HG02981 (cell line): Measurements from ENCODE around the gene PFKL.
"Not testable (repeated sequence)": the region's sequence is repeated elsewhere in the genome, so short reads cannot be mapped to it uniquely, and the experiment has no call there.

Source experiments
- ATAC-seq: cut with Tn5 transposase; IDR thresholded peaks from one replicate; pipeline ENCODE4 v1.9.1; 2021; ENCODE audit warnings: mild to moderate bottlenecking, moderate library complexity; ENCODE audit not compliant: unreplicated experiment

The PFKL gene

DNA sequence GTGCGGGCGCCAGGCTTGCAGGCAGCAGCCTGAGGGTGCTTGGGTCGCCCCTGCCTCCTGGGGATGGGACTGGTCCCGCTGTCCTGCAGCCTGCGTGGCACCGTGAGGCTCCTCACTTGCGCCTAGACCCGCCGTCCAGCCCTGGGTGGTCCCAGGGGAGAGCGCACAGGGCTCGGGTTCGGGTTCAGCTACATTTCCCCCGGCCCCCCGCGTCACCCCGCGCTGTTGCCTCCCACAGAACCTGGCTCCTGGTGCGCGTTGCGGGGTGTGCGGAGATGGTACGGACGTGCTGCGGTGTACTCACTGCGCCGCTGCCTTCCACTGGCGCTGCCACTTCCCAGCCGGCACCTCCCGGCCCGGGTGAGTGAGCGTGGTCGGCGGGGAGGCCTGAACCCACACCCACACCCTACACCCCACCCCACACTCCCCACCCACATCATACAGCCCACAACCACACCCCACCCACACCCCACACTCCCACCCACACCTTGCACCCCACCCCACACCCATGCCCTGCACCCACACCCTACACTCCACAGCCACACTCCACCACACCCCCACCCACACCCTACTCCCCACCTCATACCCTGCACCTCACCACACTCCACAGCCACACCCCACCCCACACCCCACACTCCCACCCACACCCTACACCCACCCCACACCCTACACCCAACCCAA is 6.2 kb upstream of the PFKL start:
- no peak for ATAC-seq

DNA sequence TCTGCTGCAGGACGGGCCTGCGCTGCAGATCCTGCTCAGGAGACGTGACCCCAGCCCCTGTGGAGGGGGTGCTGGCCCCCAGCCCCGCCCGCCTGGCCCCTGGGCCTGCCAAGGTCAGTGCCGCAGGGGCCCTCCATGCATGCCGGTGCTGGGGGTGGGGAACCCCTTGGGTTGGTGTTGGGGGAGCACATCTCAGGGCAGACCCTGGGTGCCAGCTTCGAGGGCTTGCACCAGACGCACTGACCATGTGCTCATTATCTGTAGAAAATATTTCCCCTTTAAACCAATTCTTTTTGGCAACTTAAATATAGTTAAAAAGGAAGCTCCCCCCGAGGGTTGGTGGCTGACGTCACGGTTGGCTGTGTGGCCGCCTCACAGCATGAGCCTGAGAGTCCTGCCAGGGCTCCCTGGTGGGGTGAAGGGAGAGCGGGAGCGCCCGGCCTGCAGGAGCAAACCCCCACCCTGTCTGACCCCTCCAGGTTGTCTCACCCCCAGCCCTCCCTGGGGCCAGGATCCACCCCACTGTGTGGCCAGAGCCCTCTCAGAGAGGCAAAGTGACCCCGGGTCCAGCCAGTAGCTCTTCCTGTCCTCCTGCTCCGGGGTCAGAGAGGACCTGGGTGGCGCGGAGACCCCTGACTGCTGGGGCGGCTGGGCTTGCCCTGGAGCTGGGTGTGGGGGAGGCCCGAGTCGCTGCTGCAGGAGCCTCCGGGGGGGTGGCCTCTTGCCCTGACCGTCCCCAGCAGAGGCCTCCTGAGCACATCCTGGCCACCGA is 5.3 kb upstream of the PFKL start:
- no peak for ATAC-seq

GRCh38 chr21:44295163-44295573 is 4.7 kb upstream of the PFKL start:
- ATAC-seq, result no peak

DNA sequence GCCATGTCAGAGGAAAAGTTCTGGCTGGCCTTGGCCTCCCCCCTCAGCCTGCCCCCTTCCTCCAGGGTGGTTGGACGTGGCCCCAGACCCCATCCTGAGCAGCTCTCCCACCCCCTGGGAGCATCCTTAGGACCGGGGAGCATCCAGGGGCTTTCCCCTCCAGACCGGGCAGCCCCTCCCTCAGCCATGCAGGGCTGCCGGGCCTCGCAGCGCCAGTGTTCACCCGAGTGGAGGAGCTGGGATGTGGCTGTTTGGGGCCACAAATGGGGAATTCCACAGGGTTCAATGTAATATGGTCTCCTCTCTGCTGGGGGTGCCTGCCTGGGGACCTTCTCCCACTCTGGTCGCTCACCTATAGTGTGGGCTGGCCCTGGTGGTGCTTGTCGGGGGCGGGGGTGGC is 4.2 kb upstream of the PFKL start:
- no peak for ATAC-seq

DNA sequence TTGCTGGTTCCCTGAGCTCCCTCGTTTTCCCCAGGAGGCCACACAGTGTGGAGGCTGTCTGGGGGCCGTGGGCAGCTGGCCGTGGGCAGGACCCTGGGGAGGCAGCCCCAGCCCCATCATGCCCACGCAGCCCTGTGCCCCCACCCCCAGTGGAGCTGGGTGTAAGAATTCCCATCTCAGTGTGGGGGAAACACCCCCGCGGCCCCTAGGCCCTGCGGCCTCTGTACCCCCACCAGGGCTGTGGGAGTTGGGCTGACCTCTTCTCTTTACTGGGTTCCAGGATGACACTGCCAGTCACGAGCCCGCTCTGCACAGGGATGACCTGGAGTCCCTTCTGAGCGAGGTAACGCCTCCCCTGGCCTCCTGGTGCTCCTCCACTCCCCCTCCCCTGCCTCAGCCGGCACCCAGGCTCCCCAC is 3.7 kb upstream of the PFKL start:
- no peak for ATAC-seq

- ATAC-seq, result no peak
These were observed 2.9 kb upstream of the PFKL start for GRCh38 chr21:44296916-44297315.

- ATAC-seq, result no peak
These were observed 2.1 kb upstream of the PFKL start for GRCh38 chr21:44297525-44298290.

DNA sequence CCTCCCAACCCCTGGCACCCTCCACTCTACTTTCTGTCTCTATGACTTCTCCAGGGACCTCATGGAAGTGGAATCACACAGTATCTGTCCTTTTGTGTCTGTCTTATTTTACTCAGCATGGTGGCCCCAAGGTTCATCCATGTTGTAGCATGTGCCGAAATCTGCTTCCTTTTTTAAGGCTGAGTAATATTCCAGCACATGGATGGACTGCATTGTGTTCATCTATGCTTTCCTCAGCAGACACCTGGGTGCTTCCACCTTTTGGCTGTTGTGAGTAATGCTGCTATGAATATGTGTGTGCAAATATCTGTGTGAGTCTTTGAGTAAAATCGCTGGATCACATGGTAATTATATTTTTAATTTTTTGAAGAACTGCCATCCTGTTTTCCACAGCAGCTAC is 1.6 kb upstream of the PFKL start:
- no peak for ATAC-seq

DNA sequence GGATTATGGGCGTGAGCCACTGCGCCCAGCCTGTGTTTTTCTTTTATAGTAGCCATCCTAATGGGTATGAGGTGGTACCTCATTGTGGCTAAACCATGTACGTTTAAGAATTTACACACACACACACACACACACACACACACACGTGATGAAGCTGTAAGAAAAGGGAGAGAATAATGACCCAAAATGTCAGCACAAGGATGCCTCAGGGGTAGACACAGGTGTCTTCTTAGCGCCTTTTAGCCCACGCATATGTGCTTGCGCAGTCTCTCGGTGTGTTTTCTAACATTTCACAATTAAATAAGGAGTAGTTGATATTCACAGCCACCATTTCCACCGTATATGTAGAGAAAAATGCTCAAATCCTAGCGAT is 782 bp upstream of the PFKL start:
- ATAC-seq, result peak; percentile 1

GRCh38 chr21:44300262-44300959 is 558 bp downstream of the PFKL start:
- ATAC-seq, result peak; percentile 25

- ATAC-seq, result no peak
These were observed 1.3 kb downstream of the PFKL start for GRCh38 chr21:44301141-44301540.

DNA sequence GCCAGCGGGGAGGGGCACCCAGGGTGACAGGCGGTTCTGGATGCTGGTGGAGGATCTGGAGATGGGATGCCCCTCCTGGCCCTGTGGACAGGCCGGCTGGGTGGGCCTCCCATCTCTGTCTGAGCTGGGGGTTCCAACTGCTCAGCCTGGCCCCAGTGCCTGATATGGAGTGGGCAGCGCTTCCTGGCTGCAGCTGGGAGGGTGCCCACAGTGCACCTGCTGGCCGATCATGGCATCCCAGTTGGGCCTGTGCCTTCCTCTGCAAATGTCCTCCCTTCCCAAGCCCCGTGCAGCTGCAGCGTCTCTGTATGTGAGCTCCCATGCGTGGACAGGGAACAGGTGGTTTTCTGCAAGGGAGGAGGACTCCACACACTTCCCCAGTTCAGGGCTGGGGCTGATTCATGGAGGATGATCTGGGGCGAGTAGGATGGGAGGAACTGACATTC is 2.1 kb downstream of the PFKL start:
- no peak for ATAC-seq

DNA sequence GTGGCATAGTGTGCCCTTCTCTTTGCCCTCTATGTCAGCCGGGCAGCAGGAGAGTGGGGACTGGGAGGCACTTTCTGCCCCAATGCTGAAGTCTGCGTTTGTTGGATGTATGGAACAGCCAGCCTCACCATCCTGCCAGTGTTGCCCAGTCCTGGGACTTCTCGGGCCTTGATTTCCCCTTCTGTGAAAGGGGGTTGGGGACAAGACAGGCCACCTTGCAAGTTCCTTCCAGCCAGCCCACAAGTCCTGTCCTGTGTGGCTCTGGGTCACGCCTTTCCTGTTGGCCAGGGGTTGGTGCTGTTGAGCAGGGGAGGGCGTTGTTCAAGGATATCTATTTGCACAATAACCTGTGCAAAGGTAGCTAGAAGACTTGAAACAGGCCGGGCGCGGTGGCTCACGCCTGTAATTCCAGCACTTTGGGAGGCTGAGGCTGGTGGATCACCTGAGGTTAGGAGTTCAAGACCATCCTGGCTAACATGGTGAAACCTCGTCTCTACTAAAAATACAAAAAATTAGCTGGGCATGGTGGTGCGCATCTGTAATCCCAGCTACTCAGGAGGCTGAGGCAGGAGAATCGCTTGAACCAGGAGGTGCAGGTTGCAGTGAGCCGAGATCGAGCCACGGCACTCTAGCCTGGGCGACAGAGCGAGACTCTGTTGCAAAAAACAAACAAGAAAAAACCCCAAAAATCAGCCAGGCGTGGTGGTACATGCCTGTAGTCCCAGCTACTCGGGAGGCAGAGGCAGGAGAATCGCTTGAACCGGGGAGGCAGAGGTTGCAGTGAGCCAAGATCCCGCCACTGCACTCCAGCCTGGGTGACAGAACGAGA is 2.9 kb downstream of the PFKL start:
- ATAC-seq, result not testable (repeated sequence)

GRCh38 chr21:44303490-44303981 is 3.7 kb downstream of the PFKL start:
- no peak for ATAC-seq

DNA sequence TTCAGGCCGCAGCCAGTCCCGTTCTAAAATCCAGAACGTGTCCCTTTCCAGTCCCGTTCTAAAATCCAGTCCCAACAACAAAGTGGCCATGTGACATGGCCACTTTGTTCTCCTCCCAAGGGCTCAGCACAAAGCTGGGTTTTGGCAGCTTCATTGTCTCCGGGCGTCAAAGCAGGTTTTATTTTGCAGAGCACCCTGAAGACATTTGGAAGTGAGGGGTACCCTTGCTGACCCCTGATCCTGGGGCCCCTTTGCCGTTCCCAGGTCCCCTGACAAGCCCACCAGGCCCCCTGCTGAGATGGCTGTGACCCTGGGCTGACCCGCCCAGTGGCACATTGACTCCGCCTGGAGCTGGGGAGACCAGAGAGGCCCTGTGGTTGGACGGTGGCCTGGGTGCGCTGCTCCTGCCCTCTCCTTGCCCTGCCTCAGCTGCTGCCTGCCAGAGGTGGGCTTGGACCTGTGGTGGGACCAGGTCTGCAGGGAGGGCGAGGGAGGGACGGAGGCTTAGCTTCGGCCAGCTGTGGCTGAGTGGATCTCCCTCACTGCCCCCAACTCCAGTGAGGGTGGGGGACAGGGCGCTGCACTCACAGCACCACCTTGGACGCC is 4.3 kb downstream of the PFKL start:
- ATAC-seq, result no peak

DNA sequence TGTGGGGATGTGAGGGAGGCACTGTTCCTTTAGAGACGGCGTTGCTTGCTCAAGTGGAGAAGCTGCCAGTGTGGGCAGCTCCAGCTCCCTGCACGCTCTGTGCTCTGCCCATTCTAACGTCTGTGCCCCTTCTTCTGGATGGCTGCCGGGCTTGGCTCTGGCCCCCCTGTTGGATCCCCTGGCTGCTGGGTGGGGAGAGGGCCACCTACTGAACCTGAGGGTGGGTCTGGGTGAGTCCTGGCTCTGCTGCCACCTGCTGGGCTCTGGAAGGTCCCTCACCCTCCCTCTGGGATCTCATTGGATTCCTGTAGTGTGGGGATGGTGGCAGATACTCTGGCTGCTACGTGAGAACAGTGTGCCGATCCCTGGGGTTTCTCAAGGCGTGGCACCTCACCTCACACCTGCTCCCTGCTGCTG is 5.0 kb downstream of the PFKL start:
- no peak for ATAC-seq

- ATAC-seq, result no peak
These were observed 5.8 kb downstream of the PFKL start for GRCh38 chr21:44305691-44306090.

DNA sequence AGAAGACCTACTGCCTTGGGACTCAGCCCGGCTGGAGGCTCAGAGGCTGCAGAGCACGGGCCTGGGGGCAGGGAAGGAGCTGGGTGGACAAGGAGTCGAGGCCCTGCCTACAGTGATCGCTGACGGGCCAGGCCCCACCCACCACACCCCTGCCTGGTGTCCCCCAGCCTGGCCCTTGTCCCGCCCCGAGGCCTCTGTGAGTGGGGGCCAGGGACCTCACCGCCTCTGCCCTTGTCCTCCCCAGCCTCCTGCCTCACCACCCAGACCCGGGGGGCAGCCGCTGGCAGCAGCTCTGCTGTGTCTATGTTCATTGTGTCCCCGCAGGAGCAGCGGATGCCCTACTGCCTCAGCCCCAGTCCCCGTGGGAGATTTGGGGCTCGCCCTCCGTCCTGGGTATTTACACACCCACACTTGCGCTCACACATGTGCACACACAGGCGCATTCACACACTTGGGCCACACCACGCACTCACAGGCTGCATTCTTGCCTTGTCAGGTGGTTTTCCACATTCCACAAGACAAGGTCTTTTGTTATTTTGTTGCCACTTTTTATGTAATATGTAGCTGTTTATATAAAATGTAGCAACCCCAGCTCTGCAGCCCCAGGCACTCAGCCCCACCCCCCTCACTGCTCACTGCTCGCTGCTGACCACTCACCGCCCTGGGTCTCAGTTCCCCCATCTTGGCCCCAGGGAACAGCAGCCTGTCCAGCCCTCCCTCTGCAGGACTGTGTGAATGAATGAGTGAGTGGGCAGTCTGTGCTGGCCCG is 7.3 kb downstream of the PFKL start:
- ATAC-seq, result no peak
